ENCODE measurements around the gene HEXB. TPM values are rescaled to one million over a fixed set of nuclear protein-coding genes. Genes with fewer than 3 reads are reported as not detected.
A peak's percentile ranks its signal among the peaks of the same experiment; 100 is the strongest.

Gene HEXB
- total and polyA plus RNA-seq, 9 of the 15 experiments (the other 6 are each of a cell fraction or from before 2014, with no cell fraction given): 22.9 to 158 (median 108) TPM

DNA sequence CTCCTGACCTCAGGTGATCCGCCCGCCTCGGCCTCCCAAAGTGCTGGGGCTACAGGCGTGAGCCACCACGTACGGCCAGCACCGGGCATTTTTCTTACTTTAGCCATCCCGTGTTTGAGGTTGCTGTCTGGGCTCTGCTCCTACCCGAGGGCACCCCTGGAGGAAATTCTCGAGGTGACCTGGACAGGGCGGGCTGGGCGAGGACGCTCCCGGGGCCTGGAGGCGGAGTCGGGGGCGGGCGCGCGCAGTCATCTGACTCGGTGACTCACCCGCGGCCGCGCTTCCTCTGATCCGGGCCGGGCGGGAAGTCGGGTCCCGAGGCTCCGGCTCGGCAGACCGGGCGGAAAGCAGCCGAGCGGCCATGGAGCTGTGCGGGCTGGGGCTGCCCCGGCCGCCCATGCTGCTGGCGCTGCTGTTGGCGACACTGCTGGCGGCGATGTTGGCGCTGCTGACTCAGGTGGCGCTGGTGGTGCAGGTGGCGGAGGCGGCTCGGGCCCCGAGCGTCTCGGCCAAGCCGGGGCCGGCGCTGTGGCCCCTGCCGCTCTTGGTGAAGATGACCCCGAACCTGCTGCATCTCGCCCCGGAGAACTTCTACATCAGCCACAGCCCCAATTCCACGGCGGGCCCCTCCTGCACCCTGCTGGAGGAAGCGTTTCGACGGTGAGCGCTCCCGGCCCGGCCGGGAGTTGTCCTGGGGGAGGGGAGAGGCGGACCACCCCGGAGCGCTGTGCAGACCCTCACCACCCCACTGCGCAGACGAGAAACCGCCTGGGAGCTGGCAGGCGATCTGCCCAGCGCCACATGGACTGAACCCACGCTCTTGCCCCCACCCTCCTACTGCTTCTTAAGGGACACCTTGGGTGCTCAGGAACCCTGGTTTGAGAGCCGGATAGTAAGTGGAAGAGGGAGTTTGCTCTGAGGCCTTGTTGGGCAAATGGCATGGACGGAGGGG lies at the start of gene HEXB (continued):
- TF ChIP-seq, protein P1, sequence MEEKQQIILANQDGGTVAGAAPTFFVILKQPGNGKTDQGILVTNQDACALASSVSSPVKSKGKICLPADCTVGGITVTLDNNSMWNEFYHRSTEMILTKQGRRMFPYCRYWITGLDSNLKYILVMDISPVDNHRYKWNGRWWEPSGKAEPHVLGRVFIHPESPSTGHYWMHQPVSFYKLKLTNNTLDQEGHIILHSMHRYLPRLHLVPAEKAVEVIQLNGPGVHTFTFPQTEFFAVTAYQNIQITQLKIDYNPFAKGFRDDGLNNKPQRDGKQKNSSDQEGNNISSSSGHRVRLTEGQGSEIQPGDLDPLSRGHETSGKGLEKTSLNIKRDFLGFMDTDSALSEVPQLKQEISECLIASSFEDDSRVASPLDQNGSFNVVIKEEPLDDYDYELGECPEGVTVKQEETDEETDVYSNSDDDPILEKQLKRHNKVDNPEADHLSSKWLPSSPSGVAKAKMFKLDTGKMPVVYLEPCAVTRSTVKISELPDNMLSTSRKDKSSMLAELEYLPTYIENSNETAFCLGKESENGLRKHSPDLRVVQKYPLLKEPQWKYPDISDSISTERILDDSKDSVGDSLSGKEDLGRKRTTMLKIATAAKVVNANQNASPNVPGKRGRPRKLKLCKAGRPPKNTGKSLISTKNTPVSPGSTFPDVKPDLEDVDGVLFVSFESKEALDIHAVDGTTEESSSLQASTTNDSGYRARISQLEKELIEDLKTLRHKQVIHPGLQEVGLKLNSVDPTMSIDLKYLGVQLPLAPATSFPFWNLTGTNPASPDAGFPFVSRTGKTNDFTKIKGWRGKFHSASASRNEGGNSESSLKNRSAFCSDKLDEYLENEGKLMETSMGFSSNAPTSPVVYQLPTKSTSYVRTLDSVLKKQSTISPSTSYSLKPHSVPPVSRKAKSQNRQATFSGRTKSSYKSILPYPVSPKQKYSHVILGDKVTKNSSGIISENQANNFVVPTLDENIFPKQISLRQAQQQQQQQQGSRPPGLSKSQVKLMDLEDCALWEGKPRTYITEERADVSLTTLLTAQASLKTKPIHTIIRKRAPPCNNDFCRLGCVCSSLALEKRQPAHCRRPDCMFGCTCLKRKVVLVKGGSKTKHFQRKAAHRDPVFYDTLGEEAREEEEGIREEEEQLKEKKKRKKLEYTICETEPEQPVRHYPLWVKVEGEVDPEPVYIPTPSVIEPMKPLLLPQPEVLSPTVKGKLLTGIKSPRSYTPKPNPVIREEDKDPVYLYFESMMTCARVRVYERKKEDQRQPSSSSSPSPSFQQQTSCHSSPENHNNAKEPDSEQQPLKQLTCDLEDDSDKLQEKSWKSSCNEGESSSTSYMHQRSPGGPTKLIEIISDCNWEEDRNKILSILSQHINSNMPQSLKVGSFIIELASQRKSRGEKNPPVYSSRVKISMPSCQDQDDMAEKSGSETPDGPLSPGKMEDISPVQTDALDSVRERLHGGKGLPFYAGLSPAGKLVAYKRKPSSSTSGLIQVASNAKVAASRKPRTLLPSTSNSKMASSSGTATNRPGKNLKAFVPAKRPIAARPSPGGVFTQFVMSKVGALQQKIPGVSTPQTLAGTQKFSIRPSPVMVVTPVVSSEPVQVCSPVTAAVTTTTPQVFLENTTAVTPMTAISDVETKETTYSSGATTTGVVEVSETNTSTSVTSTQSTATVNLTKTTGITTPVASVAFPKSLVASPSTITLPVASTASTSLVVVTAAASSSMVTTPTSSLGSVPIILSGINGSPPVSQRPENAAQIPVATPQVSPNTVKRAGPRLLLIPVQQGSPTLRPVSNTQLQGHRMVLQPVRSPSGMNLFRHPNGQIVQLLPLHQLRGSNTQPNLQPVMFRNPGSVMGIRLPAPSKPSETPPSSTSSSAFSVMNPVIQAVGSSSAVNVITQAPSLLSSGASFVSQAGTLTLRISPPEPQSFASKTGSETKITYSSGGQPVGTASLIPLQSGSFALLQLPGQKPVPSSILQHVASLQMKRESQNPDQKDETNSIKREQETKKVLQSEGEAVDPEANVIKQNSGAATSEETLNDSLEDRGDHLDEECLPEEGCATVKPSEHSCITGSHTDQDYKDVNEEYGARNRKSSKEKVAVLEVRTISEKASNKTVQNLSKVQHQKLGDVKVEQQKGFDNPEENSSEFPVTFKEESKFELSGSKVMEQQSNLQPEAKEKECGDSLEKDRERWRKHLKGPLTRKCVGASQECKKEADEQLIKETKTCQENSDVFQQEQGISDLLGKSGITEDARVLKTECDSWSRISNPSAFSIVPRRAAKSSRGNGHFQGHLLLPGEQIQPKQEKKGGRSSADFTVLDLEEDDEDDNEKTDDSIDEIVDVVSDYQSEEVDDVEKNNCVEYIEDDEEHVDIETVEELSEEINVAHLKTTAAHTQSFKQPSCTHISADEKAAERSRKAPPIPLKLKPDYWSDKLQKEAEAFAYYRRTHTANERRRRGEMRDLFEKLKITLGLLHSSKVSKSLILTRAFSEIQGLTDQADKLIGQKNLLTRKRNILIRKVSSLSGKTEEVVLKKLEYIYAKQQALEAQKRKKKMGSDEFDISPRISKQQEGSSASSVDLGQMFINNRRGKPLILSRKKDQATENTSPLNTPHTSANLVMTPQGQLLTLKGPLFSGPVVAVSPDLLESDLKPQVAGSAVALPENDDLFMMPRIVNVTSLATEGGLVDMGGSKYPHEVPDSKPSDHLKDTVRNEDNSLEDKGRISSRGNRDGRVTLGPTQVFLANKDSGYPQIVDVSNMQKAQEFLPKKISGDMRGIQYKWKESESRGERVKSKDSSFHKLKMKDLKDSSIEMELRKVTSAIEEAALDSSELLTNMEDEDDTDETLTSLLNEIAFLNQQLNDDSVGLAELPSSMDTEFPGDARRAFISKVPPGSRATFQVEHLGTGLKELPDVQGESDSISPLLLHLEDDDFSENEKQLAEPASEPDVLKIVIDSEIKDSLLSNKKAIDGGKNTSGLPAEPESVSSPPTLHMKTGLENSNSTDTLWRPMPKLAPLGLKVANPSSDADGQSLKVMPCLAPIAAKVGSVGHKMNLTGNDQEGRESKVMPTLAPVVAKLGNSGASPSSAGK (IDR thresholded peaks at IDR 0.05): no peak; the same call in 1 of the 2 replicates
- TF ChIP-seq, protein P2, sequence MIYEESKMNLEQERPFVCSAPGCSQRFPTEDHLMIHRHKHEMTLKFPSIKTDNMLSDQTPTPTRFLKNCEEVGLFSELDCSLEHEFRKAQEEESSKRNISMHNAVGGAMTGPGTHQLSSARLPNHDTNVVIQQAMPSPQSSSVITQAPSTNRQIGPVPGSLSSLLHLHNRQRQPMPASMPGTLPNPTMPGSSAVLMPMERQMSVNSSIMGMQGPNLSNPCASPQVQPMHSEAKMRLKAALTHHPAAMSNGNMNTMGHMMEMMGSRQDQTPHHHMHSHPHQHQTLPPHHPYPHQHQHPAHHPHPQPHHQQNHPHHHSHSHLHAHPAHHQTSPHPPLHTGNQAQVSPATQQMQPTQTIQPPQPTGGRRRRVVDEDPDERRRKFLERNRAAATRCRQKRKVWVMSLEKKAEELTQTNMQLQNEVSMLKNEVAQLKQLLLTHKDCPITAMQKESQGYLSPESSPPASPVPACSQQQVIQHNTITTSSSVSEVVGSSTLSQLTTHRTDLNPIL (CRISPR knock-in tag; IDR thresholded peaks at IDR 0.05): no peak
- TF ChIP-seq XRCC3 (IDR thresholded peaks at IDR 0.05): no peak
- TF ChIP-seq JUND (IDR thresholded peaks at IDR 0.05; ENCODE audit: borderline replicate concordance, low read depth, low read length): peak; percentile 97
- peak; percentile 92; the same call in 1 of the 3 replicates for TF ChIP-seq JUND (tag; IDR thresholded peaks at IDR 0.05; ENCODE audit: borderline replicate concordance, low read depth, low read length)
- peak; percentile 55 for TF ChIP-seq CCNT2 (IDR thresholded peaks at IDR 0.05; ENCODE audit: borderline replicate concordance, extremely low read depth, insufficient read length, low read depth, low read length)
- no peak for TF ChIP-seq CBX1 (IDR thresholded peaks at IDR 0.05; ENCODE audit: low read depth)
- TF ChIP-seq SRSF7 (optimal IDR thresholded peaks at IDR 0.05; ENCODE audit: low read depth, low read length): no peak
- TF ChIP-seq SMAD3 (CRISPR knock-in tag; conservative IDR thresholded peaks at IDR 0.05): no peak
- no peak for TF ChIP-seq PURB (CRISPR knock-in tag; IDR thresholded peaks at IDR 0.05; ENCODE audit: low read depth)
- TF ChIP-seq CC2D1A (IDR thresholded peaks at IDR 0.05): no peak
- TF ChIP-seq TOE1 (IDR thresholded peaks at IDR 0.05; ENCODE audit: borderline replicate concordance): peak; percentile 68; the same call in 1 of the 2 replicates
- peak; percentile 76; the same call in 1 of the 2 replicates for TF ChIP-seq TOE1 (CRISPR knock-in tag; IDR thresholded peaks at IDR 0.05; ENCODE audit: borderline replicate concordance, low read depth)
- TF ChIP-seq GABPB1 (CRISPR knock-in tag; IDR thresholded peaks at IDR 0.05): peak; percentile 71
